GM20000 (cell line): ENCODE measurements around the gene STUB1.

Source experiments
- DNase-seq: peaks from one replicate; pipeline ENCODE4 v3.0.0; 2012; ENCODE audit warnings: low spot score
- CTCF ChIP-seq: IDR thresholded peaks from 2 replicates; pipeline ENCODE4 v1.5.1; 2012; ENCODE audit warnings: mild to moderate bottlenecking, control low read depth; ENCODE audit errors: extremely low read depth, missing control alignments

The STUB1 gene

GRCh38 chr16:703406-703805 is 23.2 kb downstream of the STUB1 start:
- no peak for TF ChIP-seq CTCF
- DNase-seq, result no peak

- TF ChIP-seq CTCF, result no peak
- DNase-seq, result no peak
These were observed 23.8 kb downstream of the STUB1 start for GRCh38 chr16:704047-704446.

GRCh38 chr16:704552-705380 is 24.6 kb downstream of the STUB1 start:
- TF ChIP-seq CTCF, result no peak
- DNase-seq, result no peak

GRCh38 chr16:705431-706188 is 25.4 kb downstream of the STUB1 start, which contains the start of gene FBXL16:
FBXL16 (minus strand) TSS chr16:705801; CDS start chr16:697405, 8,396 bp downstream.
- no peak for DNase-seq
- TF ChIP-seq CTCF, result no peak

- no peak for TF ChIP-seq CTCF
- no peak for DNase-seq
These were observed 26.2 kb downstream of the STUB1 start for GRCh38 chr16:706189-707061.

- no peak for DNase-seq
- no peak for TF ChIP-seq CTCF
These were observed 26.9 kb downstream of the STUB1 start for GRCh38 chr16:707062-707538.
